Measurements from ENCODE around the gene ATG9A.

ATG9A gene

DNA sequence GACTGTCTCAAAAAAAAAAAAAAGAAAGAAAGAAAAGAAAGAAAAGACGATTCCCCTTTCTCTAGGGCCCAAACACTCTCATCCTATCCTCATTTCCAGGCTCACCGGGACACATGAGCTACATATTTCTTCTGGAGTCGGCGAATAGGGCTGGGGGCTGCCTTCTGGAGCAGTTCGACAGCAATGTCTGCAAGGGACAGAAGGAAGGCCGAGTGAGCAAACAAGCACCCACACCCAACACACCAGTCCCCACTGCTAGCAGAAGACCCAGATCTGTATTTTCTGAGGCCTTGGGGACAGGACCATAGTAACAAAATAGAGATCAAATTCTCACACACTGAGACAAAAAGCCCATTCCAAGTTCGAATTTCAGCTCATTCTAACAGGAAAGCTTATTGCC, 54.0 kb downstream of the ATG9A start:
- no peak for DNase-seq

GRCh38 chr2:219174801-219175200, 54.6 kb downstream of the ATG9A start:
- no peak for DNase-seq

- DNase-seq: no peak
These were observed 55.3 kb downstream of the ATG9A start for GRCh38 chr2:219174146-219174545.

- DNase-seq: no peak
These were observed 56.3 kb downstream of the ATG9A start for GRCh38 chr2:219173176-219173575.

GRCh38 chr2:219172231-219173154, 56.9 kb downstream of the ATG9A start:
- DNase-seq: no peak

- DNase-seq: no peak
These were observed 58.2 kb downstream of the ATG9A start for GRCh38 chr2:219171231-219171651.

DNA sequence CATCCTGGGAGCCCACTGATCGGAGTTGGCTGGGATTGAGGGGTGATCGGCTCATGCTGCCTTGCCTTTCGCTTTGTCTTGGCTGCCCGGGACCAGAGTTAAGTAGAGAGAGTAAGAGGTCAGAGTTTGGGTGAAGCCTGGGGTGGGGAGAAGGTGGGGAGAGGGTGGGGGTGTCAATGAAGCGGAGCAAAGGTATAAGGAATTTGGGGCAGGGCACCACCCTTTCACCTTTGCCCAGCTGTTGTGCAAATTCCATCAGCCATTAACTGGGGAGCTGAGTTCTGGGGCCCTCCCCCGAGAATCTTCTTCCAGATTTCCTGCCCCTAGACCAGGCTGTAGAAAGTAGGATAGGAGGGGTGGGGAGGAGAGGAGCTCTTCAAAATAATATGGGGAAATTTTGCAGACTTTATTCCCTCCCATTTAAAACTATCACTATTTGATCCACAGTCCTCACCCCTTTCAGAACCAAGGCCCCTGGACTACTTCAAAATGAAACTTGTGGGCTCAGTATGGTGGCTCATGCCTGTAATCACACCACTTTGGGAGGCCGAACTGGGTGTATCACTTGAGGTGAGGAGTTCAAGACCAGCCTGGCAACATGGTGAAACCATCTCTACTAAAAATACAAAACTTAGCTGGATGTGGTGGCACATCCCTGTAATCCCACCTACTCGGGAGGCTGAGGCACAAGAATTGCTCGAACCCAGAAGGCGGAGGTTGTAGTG, 59.3 kb downstream of the ATG9A start, which contains the start of gene SLC23A3:
Gene SLC23A3 (minus strand): TSS at position 100 of the 725 bp plus-strand sequence. CDS start 45 bp downstream, at position 55.
- no peak for DNase-seq

Data from NCI-H1092 (cell line).